IPS DF 6.9 (cell line): ENCODE measurements around the gene SHISAL1.

Experiments used
- DNase-seq: peaks from one replicate; pipeline ENCODE4 v3.0.0-alpha.2; 2013; ENCODE audit warnings: low read depth, low spot score
- H3K27ac ChIP-seq: one replicate; pipeline ENCODE4 v1.5.1; 2013; ENCODE audit warnings: low read length, control low read depth
- H3K27me3 ChIP-seq: 2 replicates; pipeline ENCODE4 v1.6.1; 2013; ENCODE audit warnings: mild to moderate bottlenecking, low read length; ENCODE audit not compliant: control insufficient read depth, insufficient read depth
- H3K36me3 ChIP-seq: 2 replicates; pipeline ENCODE4 v1.6.1; 2013; ENCODE audit warnings: low read length; ENCODE audit not compliant: control insufficient read depth, insufficient read depth
- H3K4me1 ChIP-seq: 2 replicates; pipeline ENCODE4 v1.6.1; 2013; ENCODE audit warnings: low read length; ENCODE audit not compliant: control insufficient read depth, insufficient read depth
- H3K4me3 ChIP-seq: 2 replicates; pipeline ENCODE4 v1.5.1; 2013; ENCODE audit warnings: mild to moderate bottlenecking, low read length
- H3K9me3 ChIP-seq: 2 replicates; pipeline ENCODE4 v1.6.1; 2013; ENCODE audit warnings: low read length, inconsistent platforms; ENCODE audit not compliant: control insufficient read depth, insufficient read depth
- WGBS: extraction: QIAGEN DNeasy Blood & Tissue Kit; methylation state at CpG from one replicate; pipeline ENCODE4 v1.1.7; 2013; ENCODE audit warnings: mixed read lengths, missing lambda C conversion rate; ENCODE audit not compliant: insufficient read length, insufficient coverage; 5-methylcytosine and 5-hydroxymethylcytosine counted together

The SHISAL1 gene

DNA sequence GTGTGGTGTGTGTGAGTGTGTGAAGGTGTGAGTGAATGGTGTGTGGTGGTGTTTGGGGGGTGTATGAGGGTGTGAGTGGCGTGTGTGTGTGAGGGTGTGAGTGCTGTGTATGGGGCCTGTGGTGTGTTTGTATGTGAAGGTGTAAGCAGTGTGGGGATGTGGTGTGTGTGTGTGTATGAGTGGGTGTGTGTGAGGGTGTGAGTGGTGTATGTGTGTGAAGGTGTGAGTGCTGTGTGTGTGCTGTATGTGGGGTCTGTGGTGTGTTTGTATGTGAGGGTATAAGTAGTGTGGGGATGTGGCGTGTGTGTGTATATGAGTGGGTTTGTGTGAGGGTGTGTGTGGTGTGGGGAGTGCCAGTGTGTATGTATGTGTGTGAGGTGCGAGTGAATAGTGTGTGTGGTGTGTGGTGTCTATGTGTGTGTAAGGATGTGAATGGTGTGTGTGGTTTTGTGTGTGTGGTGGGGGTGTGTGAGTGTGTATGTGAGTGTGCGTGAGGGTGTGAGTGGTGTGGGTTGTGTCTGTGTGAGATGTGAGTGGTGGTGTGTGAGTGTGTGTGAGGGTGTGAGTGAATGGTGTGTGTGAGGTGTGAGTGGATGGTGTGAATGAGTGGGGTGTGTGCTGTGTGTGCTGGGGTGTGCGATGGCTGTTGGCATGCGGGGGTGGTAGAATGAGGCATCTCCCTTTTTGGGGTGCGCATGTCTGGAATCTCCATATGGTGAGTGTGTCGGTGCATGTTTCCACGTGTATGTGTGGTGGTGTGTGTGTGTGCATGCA lies 22.5 kb upstream of the SHISAL1 start:
- Histone ChIP-seq H3K36me3 (no peaks in the 10 kb centered on the region), H3K27me3 (peaks cover 2% of the 10 kb centered on the region; the same call in 1 of the 2 replicates), H3K4me3 (no peak overlapping the region), H3K9me3 (no peaks in the 10 kb centered on the region), H3K27ac (no peak overlapping the region), H3K4me1 (peaks cover 5% of the 10 kb centered on the region)
- no peak for DNase-seq
- WGBS, result 100% methylated on average over 4 of the region's 9 CpGs

DNA sequence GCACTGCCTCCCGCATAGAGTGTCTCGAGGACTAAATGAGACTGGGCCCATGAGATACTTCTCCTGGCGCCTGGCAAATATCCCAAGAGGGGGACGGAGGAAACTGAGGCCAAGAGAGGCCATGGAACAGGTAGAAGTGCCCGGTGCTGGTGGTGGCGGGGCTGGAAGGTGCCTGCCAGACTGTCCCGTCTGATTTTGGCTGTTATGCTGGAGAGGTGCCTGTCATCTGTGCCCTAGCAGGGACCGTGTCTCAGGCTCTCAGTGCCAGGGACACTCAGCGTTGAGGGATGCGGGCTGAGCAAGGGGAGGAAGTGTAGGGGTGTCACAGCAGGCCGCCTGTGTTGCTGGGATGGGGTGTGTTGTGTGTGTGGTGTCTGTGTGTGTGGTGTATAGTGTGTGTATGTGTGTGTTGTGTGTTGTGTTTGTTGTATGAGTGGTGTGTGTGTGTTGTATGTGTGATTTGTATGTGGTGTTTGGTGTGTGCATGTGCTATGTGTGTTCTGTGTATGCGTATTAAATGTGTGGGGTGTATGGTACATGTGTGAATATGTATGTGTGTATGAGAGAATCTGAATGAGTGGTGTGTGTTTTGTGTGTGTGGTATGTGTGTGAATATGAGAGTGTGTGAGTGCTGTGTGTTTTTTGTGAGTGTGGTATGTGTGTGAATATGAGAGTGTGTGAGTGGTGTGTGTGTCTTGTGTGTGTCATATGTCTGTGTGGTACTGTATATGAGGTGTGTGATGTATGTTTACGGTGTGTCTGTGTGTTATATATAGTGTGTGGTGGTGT lies 21.3 kb upstream of the SHISAL1 start:
- H3K27me3 ChIP-seq, result peaks cover 4% of the 10 kb centered on the region; the same call in 1 of the 2 replicates
- peaks cover 5% of the 10 kb centered on the region for H3K4me1 ChIP-seq
- 100% methylated on average over 2 of the region's 13 CpGs for WGBS
- no peak for DNase-seq
- H3K27ac ChIP-seq, result no peak overlapping the region
- no peaks in the 10 kb centered on the region for H3K9me3 ChIP-seq
- no peaks in the 10 kb centered on the region for H3K36me3 ChIP-seq
- H3K4me3 ChIP-seq, result no peak overlapping the region

GRCh38 chr22:44332946-44333345 lies 20.2 kb upstream of the SHISAL1 start:
- Histone ChIP-seq H3K4me3 (no peak overlapping the region), H3K27ac (no peak overlapping the region), H3K4me1 (peaks cover 11% of the 10 kb centered on the region), H3K27me3 (peaks cover 4% of the 10 kb centered on the region; the same call in 1 of the 2 replicates), H3K9me3 (no peaks in the 10 kb centered on the region), H3K36me3 (no peaks in the 10 kb centered on the region)
- no CpG with 5 or more reads among the region's 8 CpGs for WGBS
- no peak for DNase-seq

DNA sequence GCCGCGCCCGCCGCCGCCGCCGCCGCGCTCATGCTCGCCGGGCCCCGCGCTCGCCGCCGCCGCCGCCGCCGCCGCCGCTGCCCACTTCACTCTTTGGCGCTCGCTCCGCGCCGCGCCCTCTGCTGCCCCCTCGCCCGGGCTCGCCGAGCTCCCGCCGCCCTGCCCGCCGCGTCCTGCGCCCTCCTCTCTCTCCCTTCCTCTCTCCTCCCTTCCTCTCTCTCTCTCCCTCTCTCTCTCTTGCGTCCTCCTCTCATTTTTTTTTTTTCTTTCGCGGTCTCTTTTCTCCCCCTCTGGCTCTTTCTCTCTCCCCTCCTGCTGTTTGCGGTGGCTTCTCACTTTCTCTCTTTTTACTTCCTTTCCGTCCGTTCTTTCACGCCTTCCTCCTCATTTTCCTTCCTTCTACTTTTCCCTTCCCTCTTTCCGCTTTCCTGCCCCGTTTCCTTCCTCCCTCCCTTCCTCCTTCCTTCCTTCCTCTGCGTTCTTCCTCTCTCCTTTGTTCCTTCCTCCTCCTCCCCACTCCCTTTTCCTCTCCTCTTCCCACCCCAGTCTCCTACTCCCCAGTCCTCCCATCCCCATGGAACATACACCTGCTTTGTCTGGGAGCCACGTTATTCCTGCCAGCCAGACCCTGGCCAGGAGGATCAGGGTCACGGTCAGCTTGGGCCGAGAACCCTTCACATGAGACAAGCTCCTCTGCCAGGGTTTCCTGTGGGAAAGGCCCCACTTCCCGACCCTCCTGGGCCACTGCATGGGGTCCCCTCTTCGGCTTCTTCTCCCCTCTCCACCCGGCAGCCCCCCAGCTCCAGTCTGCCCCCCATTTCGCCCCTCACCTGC lies 19.3 kb upstream of the SHISAL1 start:
- H3K36me3 ChIP-seq, result no peaks in the 10 kb centered on the region
- no peaks in the 10 kb centered on the region for H3K9me3 ChIP-seq
- H3K27ac ChIP-seq, result no peak overlapping the region
- DNase-seq, result no peak
- peak overlapping the region; percentile 20; the same call in 1 of the 2 replicates for H3K4me3 ChIP-seq
- peaks cover 9% of the 10 kb centered on the region for H3K4me1 ChIP-seq
- no CpG with 5 or more reads among the region's 55 CpGs for WGBS
- peaks cover 4% of the 10 kb centered on the region; the same call in 1 of the 2 replicates for H3K27me3 ChIP-seq

DNA sequence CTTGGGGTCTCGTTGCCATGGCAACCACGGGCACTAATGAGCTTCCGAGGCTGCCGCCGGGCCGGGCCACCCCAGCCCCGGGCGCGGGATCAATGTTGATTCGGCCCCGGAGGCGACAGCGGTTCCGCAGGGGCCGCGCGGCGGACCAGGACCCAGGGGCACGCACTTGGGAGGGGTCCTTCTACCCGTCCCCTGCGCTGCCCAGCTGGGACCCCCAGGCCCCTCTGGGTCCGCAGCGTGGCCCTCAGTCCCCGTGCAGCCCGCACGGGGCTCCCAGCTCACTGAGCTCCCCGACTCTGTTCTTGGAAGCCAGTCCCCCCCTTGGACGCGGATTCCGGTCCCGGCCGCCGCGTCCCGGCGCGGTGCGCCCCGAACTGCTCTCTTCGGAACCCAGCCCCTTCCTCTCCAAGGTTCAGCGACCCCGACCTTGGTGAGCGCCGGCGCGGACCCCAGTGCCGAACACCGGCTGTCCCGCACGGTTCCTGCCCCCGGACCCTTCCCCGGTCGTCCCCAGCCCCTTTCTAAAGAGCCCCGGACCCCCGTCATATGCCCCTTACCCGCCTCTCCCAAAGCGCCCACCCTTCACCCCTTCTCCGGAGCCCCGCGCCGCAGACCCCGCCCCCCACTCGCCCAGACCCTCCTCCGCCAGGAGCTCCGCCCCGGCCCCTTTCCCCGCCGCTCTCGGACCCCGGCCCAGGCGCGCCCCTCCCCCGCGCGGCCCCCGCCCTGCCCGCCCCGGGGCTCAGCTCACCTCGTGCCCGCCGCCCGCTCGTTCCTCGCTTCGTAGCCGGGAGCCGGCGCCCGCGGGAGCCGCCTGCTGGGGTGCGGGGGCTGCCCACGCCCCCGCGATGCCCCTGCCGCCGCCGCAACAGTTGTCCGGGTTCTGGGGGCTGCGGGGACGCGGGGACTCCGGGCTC lies 18.3 kb upstream of the SHISAL1 start:
- peaks cover 4% of the 10 kb centered on the region; the same call in 1 of the 2 replicates for H3K27me3 ChIP-seq
- H3K4me1 ChIP-seq, result peaks cover 9% of the 10 kb centered on the region
- H3K36me3 ChIP-seq, result no peaks in the 10 kb centered on the region
- H3K9me3 ChIP-seq, result no peaks in the 10 kb centered on the region
- no peak overlapping the region for H3K27ac ChIP-seq
- peak overlapping the region; percentile 44; the same call in 1 of the 2 replicates for H3K4me3 ChIP-seq
- no CpG with 5 or more reads among the region's 103 CpGs for WGBS
- DNase-seq, result no peak

DNA sequence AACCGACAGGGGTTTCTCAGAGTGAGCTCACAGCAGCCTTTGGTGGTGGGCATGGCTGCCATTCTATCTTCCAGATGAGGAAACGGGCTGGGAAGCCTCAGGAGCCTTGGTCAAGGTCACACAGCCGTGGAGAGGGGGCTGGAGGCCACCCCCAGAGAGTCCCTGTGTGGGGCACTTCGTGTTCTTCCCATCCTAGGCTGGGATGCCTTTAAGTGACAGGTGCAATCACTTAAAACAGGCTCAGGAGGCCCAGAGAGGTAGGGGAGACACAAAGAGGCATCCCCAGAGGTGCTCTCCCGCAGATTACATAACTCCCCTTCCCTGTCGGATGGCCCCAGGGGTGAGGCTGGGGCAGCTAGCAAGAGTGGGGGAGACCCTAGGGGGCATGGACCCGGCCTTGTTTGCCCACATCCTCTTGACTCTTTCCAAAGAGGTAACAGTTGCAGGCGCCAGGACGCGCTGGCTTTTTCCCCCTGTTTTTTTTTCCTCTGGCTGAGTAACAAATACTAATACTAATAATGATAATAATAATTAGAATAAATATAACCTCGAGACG lies 17.5 kb upstream of the SHISAL1 start:
- Histone ChIP-seq H3K4me1 (peaks cover 7% of the 10 kb centered on the region), H3K27ac (no peak overlapping the region), H3K27me3 (peaks cover 4% of the 10 kb centered on the region; the same call in 1 of the 2 replicates), H3K4me3 (no peak overlapping the region), H3K36me3 (no peaks in the 10 kb centered on the region), H3K9me3 (no peaks in the 10 kb centered on the region)
- WGBS, result no CpG with 5 or more reads among the region's 12 CpGs
- no peak for DNase-seq

GRCh38 chr22:44329179-44329796 lies 16.5 kb upstream of the SHISAL1 start:
- WGBS, result no CpG with 5 or more reads among the region's 17 CpGs
- DNase-seq, result no peak
- H3K27me3 ChIP-seq, result peaks cover 4% of the 10 kb centered on the region; the same call in 1 of the 2 replicates

DNA sequence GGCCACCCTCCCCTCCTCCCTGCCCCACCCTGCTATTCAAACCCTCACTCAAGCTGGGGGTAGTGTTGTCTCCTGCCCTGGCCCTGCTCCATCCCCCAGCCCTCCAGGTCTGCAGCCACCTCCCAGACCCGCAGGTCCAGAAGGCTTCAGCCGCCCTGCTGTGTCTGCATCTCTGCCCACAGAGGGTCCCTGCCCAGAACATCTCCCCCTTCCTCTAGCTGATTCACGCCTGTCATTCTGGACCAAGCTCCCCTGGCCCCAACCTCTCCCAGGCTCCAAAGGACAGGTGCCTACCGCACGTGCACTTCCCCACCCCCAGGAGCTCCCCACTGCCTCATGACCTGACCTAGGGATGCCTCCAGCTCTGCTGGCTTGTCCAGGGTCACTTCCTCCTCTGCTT lies 16.0 kb upstream of the SHISAL1 start:
- Histone ChIP-seq H3K9me3 (no peaks in the 10 kb centered on the region), H3K4me1 (peaks cover 7% of the 10 kb centered on the region), H3K27ac (no peak overlapping the region), H3K4me3 (no peak overlapping the region), H3K36me3 (no peaks in the 10 kb centered on the region), H3K27me3 (peaks cover 4% of the 10 kb centered on the region; the same call in 1 of the 2 replicates)
- no peak for DNase-seq
- no CpG with 5 or more reads among the region's 5 CpGs for WGBS

More at GRCh38 chr22:44329179-44329796, 16.5 kb upstream of the SHISAL1 start:
- H3K36me3 ChIP-seq, result no peaks in the 10 kb centered on the region
- no peaks in the 10 kb centered on the region for H3K9me3 ChIP-seq
- no peak overlapping the region for H3K4me3 ChIP-seq
- H3K4me1 ChIP-seq, result peaks cover 7% of the 10 kb centered on the region
- no peak overlapping the region for H3K27ac ChIP-seq

GRCh38 chr22:44328326-44328725 lies 15.6 kb upstream of the SHISAL1 start:
- Histone ChIP-seq H3K4me3 (no peak overlapping the region), H3K4me1 (peaks cover 7% of the 10 kb centered on the region), H3K9me3 (no peaks in the 10 kb centered on the region), H3K27ac (no peak overlapping the region), H3K27me3 (peaks cover 4% of the 10 kb centered on the region; the same call in 1 of the 2 replicates), H3K36me3 (no peaks in the 10 kb centered on the region)
- WGBS, result no CpG with 5 or more reads among the region's 6 CpGs
- DNase-seq, result no peak
